Astrocyte (in vitro differentiated cells and primary cell): ENCODE data around the gene LAG3.

Experiments
- EZH2 ChIP-seq: IDR thresholded peaks from 2 replicates; pipeline ENCODE4 v1.6.1; 2012; ENCODE audit warnings: mild to moderate bottlenecking, low read length, inconsistent platforms; ENCODE audit not compliant: insufficient read depth
- TF ChIP-seq, protein P1 (sequence below): IDR thresholded peaks from 2 replicates; pipeline ENCODE4 v1.5.1; 2011; ENCODE audit warnings: low read depth, mild to moderate bottlenecking, inconsistent platforms, low read length, moderate library complexity; ENCODE audit not compliant: insufficient read depth

DNA sequence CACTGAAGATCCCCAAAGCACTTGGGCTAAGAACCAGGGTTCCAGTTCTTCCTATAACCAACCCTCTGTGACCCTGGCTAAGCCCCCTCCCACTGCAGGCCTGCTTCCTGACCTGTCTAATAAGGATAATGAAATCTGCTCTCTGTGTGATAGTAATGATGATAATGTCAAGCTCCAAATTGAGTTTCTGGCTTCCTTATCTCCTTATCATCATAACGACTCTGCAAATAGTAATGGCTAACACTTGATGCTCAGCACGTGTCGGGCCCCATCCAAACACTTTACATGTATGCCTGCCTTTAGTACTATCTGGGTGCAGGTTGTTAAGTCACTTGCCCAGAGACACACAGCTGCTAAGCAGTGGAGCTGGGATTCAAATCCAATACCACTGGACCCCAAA lies 44.3 kb downstream of the LAG3 start:
- TF ChIP-seq, protein P1, sequence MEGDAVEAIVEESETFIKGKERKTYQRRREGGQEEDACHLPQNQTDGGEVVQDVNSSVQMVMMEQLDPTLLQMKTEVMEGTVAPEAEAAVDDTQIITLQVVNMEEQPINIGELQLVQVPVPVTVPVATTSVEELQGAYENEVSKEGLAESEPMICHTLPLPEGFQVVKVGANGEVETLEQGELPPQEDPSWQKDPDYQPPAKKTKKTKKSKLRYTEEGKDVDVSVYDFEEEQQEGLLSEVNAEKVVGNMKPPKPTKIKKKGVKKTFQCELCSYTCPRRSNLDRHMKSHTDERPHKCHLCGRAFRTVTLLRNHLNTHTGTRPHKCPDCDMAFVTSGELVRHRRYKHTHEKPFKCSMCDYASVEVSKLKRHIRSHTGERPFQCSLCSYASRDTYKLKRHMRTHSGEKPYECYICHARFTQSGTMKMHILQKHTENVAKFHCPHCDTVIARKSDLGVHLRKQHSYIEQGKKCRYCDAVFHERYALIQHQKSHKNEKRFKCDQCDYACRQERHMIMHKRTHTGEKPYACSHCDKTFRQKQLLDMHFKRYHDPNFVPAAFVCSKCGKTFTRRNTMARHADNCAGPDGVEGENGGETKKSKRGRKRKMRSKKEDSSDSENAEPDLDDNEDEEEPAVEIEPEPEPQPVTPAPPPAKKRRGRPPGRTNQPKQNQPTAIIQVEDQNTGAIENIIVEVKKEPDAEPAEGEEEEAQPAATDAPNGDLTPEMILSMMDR: no peak
- no peak for TF ChIP-seq EZH2
